ENCODE data around the gene SRPX2. TPM values are rescaled to one million over a fixed set of nuclear protein-coding genes. Genes with fewer than 3 reads are reported as not detected.

Gene SRPX2
- total and polyA plus RNA-seq, 4 donors: 11.6 to 48.2 (median 28.6) TPM

- Histone ChIP-seq H3K27ac (ENCODE audit: low read depth in 1 of 2, low read length in 2 of 2) (no peak overlapping the region), H3K27me3 (ENCODE audit: control insufficient read depth in 1 of 2, insufficient read depth in 2 of 2, low read length in 1 of 2) (no peaks in the 10 kb centered on the region), H3K36me3 (ENCODE audit: control insufficient read depth in 1 of 2, insufficient read depth in 2 of 2, low read length in 1 of 2) (no peaks in the 10 kb centered on the region), H3K4me1 (ENCODE audit: control insufficient read depth in 1 of 2, insufficient read depth in 2 of 2, low read length in 2 of 2) (no peaks in the 10 kb centered on the region), H3K4me3 (ENCODE audit: low read length in 2 of 2) (no peak overlapping the region), H3K9me3 (ENCODE audit: control insufficient read depth, low read length) (no peaks in the 10 kb centered on the region)
- DNase-seq: no peak
- 13 to 28% methylated on average over 1 of the region's 1 CpG for WGBS, 2 donors
- intact Hi-C loops (cut with DNase I): no loop called here
- no peak for ATAC-seq (ENCODE audit: low FRiP score)
Measured at GRCh38 chrX:100647095-100647494, 3.1 kb downstream of the SRPX2 start.

GRCh38 chrX:100647739-100648138, 3.7 kb downstream of the SRPX2 start:
- no peaks in the 10 kb centered on the region for H3K9me3 ChIP-seq (ENCODE audit: control insufficient read depth, low read length)
- no peaks in the 10 kb centered on the region for H3K36me3 ChIP-seq (ENCODE audit: control insufficient read depth in 1 of 2, insufficient read depth in 2 of 2, low read length in 1 of 2)
- H3K4me3 ChIP-seq (ENCODE audit: low read length in 2 of 2): no peak overlapping the region
- no peaks in the 10 kb centered on the region for H3K27me3 ChIP-seq (ENCODE audit: control insufficient read depth in 1 of 2, insufficient read depth in 2 of 2, low read length in 1 of 2)
- DNase-seq: no peak
- H3K27ac ChIP-seq (ENCODE audit: low read depth in 1 of 2, low read length in 2 of 2): no peak overlapping the region
- WGBS, 2 donors: 45 to 95% methylated on average over 2 of the region's 2 CpGs
- no peak for ATAC-seq (ENCODE audit: low FRiP score)
- intact Hi-C loops (cut with DNase I): no loop called here
- H3K4me1 ChIP-seq (ENCODE audit: control insufficient read depth in 1 of 2, insufficient read depth in 2 of 2, low read length in 2 of 2): no peaks in the 10 kb centered on the region

DNA sequence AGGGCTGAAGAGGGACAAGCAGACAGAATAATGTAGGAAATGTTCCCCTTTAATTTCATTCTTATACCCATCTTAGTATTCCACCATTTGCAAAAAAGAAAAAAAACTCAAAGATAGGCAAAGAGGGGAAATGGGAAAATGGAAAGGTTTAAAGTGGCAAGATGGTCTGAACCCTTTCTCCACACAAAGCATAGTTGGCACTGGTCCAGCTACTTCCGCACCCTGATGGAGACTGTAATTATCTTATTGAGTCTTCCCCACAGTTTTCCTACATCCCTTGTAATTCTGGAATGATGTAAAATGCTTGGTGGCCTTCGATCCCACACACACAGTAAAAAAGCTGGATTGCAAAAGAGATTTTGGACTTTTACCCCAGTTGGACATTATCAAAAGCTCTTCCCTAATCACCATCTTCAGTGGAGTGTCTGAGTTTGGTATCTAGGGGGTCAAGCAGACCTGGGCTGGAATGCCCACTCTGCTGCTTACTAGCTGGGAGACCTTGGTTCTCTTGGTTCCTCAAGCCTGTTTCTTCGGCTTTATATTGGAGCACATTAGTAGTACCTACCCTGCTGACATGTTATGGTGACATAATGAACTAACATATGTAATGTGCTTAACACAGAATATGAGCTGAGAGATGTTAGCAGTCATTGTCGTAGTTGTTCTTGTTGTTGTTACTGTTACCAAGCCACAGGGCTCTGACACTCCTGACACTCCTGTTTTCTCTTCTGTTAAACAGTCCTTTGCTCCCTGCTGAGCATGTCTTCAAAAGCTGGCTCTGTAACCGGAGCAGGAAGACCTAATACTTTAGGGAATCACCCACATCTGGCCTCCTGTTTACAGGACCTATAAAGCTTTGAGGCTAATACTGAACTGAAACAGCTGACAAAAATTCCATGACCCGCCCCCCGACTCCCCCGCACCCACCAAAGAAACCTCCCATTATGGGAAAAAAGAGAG, 4.7 kb downstream of the SRPX2 start:
- peak overlapping the region in 1 of 2 donors; percentile 50 for H3K27ac ChIP-seq (ENCODE audit: low read depth in 1 of 2, low read length in 2 of 2)
- H3K4me1 ChIP-seq (ENCODE audit: control insufficient read depth in 1 of 2, insufficient read depth in 2 of 2, low read length in 2 of 2): no peaks in the 10 kb centered on the region
- H3K36me3 ChIP-seq (ENCODE audit: control insufficient read depth in 1 of 2, insufficient read depth in 2 of 2, low read length in 1 of 2): no peaks in the 10 kb centered on the region
- intact Hi-C loops (cut with DNase I): no loop called here
- H3K4me3 ChIP-seq (ENCODE audit: low read length in 2 of 2): no peak overlapping the region
- DNase-seq: no peak
- ATAC-seq (ENCODE audit: low FRiP score): peak; percentile 9
- no peaks in the 10 kb centered on the region for H3K9me3 ChIP-seq (ENCODE audit: control insufficient read depth, low read length)
- WGBS, 2 donors: 66 to 71% methylated on average over 8 of the region's 8 CpGs
- no peaks in the 10 kb centered on the region for H3K27me3 ChIP-seq (ENCODE audit: control insufficient read depth in 1 of 2, insufficient read depth in 2 of 2, low read length in 1 of 2)

DNA sequence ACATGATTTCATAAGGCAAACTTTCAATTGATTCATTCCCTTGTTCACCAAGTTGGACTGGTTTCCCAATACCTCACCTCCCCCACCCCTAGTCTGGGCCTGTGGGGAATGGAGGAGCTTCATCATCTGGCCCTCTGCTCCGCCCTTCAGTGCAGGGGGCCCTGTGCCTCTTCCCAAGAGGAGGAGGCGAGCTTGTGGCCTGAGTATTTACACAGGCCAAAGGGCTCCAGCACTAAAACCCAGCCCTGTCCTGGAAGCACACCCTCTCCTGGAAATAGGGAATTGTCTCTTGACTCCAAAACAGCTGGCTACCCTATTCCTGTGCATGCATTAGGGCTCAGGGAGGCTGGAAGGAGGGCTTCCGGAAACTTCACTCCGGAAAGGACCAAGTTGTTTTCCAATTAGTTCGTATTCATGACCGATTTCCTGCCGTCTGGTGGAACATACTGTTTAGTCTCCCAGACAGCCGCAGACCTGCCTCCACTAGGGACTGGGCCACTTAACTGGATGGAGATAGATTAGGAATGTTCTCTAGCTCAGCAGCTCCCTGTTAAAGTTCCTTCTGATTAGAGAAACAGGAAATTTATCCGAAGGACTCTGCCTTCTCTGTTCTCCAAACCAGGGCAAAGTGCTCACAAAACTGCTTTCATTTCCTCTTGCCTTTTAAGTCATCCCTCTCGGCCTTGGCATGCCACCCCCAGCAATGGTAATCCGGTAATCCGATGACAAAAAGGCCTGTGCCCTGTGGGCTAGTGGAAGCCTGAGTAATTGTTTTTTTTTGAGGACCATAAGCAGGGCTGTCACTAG, 5.8 kb downstream of the SRPX2 start:
- no peak overlapping the region for H3K4me3 ChIP-seq (ENCODE audit: low read length in 2 of 2)
- peak; percentile 86 for ATAC-seq (ENCODE audit: low FRiP score)
- WGBS, 2 donors: 46 to 50% methylated on average over 12 of the region's 12 CpGs
- no peaks in the 10 kb centered on the region for H3K4me1 ChIP-seq (ENCODE audit: control insufficient read depth in 1 of 2, insufficient read depth in 2 of 2, low read length in 2 of 2)
- intact Hi-C loops (cut with DNase I): no loop called here
- H3K36me3 ChIP-seq (ENCODE audit: control insufficient read depth in 1 of 2, insufficient read depth in 2 of 2, low read length in 1 of 2): no peaks in the 10 kb centered on the region
- peak; percentile 64 to 76 for DNase-seq
- peak overlapping the region in 1 of 2 donors; percentile 46 for H3K27ac ChIP-seq (ENCODE audit: low read depth in 1 of 2, low read length in 2 of 2)
- H3K9me3 ChIP-seq (ENCODE audit: control insufficient read depth, low read length): no peaks in the 10 kb centered on the region
- no peaks in the 10 kb centered on the region for H3K27me3 ChIP-seq (ENCODE audit: control insufficient read depth in 1 of 2, insufficient read depth in 2 of 2, low read length in 1 of 2)

DNA sequence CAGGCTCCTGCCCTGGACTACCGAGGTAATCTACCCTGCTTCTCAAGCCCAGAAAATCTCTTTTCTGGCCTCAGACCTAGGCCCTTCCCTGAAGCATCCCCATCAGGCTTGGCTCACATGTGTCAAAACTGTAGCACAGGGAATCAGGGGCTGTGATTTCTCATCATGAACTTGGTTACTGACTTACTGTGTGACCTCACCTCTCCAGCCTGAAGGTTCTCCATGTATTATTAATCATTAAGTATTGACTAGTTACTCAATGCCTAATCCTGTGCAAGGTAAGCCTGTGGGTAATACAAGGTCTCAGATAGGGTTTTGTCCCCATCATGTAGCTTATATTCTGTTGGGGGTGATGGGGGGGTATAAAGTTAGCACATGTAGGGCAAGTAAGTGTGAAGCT, 6.8 kb downstream of the SRPX2 start:
- 91 to 97% methylated on average over 1 of the region's 1 CpG for WGBS, 2 donors
- DNase-seq: no peak
- intact Hi-C loops (cut with DNase I): no loop called here

GRCh38 chrX:100652266-100652665, 8.3 kb downstream of the SRPX2 start:
- Histone ChIP-seq H3K9me3 (ENCODE audit: control insufficient read depth, low read length) (no peaks in the 10 kb centered on the region), H3K36me3 (ENCODE audit: control insufficient read depth in 1 of 2, insufficient read depth in 2 of 2, low read length in 1 of 2) (no peaks in the 10 kb centered on the region), H3K4me3 (ENCODE audit: low read length in 2 of 2) (no peak overlapping the region), H3K27me3 (ENCODE audit: control insufficient read depth in 1 of 2, insufficient read depth in 2 of 2, low read length in 1 of 2) (no peaks in the 10 kb centered on the region), H3K4me1 (ENCODE audit: control insufficient read depth in 1 of 2, insufficient read depth in 2 of 2, low read length in 2 of 2) (no peaks in the 10 kb centered on the region), H3K27ac (ENCODE audit: low read depth in 1 of 2, low read length in 2 of 2) (no peak overlapping the region)
- WGBS, 2 donors: 61 to 98% methylated on average over 2 of the region's 2 CpGs
- intact Hi-C loops (cut with DNase I): no loop called here
- no peak for DNase-seq
- no peak for ATAC-seq (ENCODE audit: low FRiP score)

More for the DNA sequence above, 6.8 kb downstream of the SRPX2 start:
- Histone ChIP-seq H3K4me3 (ENCODE audit: low read length in 2 of 2) (no peak overlapping the region), H3K9me3 (ENCODE audit: control insufficient read depth, low read length) (no peaks in the 10 kb centered on the region), H3K27me3 (ENCODE audit: control insufficient read depth in 1 of 2, insufficient read depth in 2 of 2, low read length in 1 of 2) (no peaks in the 10 kb centered on the region), H3K36me3 (ENCODE audit: control insufficient read depth in 1 of 2, insufficient read depth in 2 of 2, low read length in 1 of 2) (no peaks in the 10 kb centered on the region), H3K4me1 (ENCODE audit: control insufficient read depth in 1 of 2, insufficient read depth in 2 of 2, low read length in 2 of 2) (no peaks in the 10 kb centered on the region), H3K27ac (ENCODE audit: low read depth in 1 of 2, low read length in 2 of 2) (no peak overlapping the region)
- no peak for ATAC-seq (ENCODE audit: low FRiP score)

DNA sequence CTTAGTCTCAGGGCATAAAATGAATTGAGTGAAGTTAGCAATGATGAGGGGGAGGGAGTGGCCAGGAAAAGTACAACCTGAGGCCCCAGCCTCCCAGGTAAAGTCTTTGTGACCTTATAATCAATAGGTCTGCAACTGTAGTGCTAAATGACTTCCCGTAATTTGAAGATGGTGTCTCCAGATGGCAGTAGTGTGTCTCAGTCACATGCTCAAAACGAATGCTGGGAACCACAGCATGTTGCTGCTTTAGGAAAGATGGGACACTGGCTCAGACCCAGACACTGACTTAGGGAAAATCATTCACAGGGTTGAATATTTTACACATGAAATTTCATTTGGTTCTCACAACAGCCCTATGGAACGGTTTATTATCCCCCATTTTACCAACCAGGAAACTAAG, 10.3 kb downstream of the SRPX2 start:
- DNase-seq: no peak
- intact Hi-C loops (cut with DNase I): no loop called here

GRCh38 chrX:100658941-100659381, 15.0 kb downstream of the SRPX2 start:
- H3K27me3 ChIP-seq (ENCODE audit: control insufficient read depth in 1 of 2, insufficient read depth in 2 of 2, low read length in 1 of 2): no peaks in the 10 kb centered on the region
- no peaks in the 10 kb centered on the region for H3K4me1 ChIP-seq (ENCODE audit: control insufficient read depth in 1 of 2, insufficient read depth in 2 of 2, low read length in 2 of 2)
- 32 to 41% methylated on average over 3 of the region's 3 CpGs for WGBS, 2 donors
- no peaks in the 10 kb centered on the region for H3K9me3 ChIP-seq (ENCODE audit: control insufficient read depth, low read length)
- H3K27ac ChIP-seq (ENCODE audit: low read depth in 1 of 2, low read length in 2 of 2): no peak overlapping the region
- DNase-seq (no peak), ATAC-seq (ENCODE audit: low FRiP score) (no peak)
- peaks cover 0 to 1% of the 10 kb centered on the region in 2 donors for H3K36me3 ChIP-seq (ENCODE audit: control insufficient read depth in 1 of 2, insufficient read depth in 2 of 2, low read length in 1 of 2)
- no peak overlapping the region for H3K4me3 ChIP-seq (ENCODE audit: low read length in 2 of 2)
- intact Hi-C loops (cut with DNase I): no loop called here

More for the DNA sequence above, 10.3 kb downstream of the SRPX2 start:
- no peaks in the 10 kb centered on the region for H3K36me3 ChIP-seq (ENCODE audit: control insufficient read depth in 1 of 2, insufficient read depth in 2 of 2, low read length in 1 of 2)
- no peaks in the 10 kb centered on the region for H3K9me3 ChIP-seq (ENCODE audit: control insufficient read depth, low read length)
- WGBS, 2 donors: 33 to 36% methylated on average over 3 of the region's 3 CpGs
- H3K27ac ChIP-seq (ENCODE audit: low read depth in 1 of 2, low read length in 2 of 2): no peak overlapping the region
- H3K4me1 ChIP-seq (ENCODE audit: control insufficient read depth in 1 of 2, insufficient read depth in 2 of 2, low read length in 2 of 2): no peaks in the 10 kb centered on the region
- H3K4me3 ChIP-seq (ENCODE audit: low read length in 2 of 2): no peak overlapping the region
- H3K27me3 ChIP-seq (ENCODE audit: control insufficient read depth in 1 of 2, insufficient read depth in 2 of 2, low read length in 1 of 2): no peaks in the 10 kb centered on the region
- no peak for ATAC-seq (ENCODE audit: low FRiP score)

Data from aorta (tissue), 5 donors.